HS-27A (cell line): ENCODE measurements around the gene MECR.

Experiments
- DNase-seq: peaks from one replicate; pipeline ENCODE4 v3.0.0-alpha.2; 2012; ENCODE audit warnings: low read depth, missing footprints

The MECR gene

DNA sequence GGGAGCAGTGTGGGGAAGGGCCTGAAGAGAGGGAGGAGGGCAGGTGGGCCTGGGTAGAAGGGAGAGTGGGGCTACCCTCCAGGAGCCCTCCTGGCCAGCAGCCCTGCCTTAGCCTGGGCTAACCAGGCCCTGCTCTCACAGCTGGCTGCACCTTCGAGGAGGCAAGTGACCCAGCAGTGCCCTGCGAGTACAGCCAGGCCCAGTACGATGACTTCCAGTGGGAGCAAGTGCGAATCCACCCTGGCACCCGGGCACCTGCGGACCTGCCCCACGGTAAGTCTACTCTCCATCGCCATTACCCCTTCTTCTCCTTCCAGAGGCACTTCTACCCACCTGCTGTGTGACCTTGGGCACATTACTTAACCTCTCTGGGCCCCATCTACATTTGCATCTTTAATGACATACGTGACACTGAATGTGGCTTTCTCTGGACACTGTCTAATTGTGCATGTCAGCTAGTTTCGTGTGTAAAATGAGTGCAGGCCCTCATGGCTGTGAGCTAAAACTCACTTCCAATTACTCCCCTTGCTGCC, 24.5 kb upstream of the MECR start:
- no peak for DNase-seq

- no peak for DNase-seq
Measured at GRCh38 chr1:29254346-29254745, 23.6 kb upstream of the MECR start.

DNA sequence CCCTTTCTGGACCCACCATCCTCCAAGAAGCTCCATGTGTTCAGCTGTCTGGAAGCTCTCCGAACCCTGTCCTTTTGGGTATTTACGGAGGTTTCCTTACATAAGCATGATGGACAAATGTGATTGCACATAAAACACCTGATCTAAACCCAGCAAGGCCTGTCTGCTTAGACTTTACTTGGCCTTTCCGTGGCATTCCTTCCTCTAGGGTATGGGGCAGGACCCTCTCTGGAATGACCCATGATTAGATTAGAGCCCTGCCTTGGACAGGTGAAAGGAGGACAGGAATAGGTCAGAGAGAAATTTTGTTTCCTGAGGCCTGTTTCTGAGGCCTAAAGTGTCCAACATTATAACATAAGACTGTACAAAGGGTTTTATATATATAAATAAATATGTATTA, 22.4 kb upstream of the MECR start:
- no peak for DNase-seq

DNA sequence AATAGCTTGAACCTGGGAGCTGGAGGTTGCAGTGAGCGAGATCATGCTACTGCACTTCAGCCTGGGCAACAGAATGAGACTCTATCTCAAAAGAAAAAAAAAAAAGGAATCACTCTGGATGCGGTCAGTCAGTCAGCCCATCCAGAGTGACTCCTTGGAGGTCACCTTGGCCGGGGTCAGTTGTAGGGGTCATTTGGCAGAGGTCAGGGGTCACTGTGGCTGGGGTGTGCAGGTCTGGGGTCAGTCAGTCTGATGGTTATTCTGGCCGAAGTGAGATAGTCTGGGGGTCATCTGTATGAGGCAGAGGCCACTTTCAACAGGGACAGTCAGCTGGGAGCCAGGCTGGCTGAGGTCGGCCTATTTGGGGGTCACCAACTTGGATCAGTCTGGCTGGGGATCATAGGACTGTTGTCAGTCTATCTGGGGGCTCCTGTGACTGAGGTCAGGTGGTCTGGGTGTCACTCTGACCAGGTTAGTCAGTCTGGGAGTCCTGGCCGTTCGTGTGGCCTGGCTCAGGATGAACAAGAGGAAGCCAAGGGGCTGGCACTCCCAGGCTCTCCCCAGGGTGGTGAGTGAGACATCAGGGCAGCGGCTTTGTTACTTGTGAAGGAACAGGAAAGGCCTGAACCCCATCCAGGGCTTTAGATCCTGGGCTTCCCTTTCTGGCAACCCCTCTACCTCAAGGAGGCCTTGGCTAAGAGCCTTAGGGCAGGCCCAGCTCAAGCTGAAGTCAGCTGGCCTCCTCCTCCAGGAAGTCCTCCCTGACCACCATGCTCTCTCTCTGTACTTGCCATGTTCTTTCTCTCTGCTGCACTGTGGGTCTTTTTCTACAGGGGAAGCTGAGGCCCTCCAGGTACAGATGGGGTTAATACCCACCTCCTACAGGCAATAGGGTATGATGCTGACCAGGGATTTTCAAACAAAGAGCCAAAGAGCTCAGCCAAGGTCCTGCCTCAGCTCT, 20.7 kb upstream of the MECR start:
- DNase-seq, result no peak

GRCh38 chr1:29249951-29250581, 19.3 kb upstream of the MECR start:
- DNase-seq, result no peak

DNA sequence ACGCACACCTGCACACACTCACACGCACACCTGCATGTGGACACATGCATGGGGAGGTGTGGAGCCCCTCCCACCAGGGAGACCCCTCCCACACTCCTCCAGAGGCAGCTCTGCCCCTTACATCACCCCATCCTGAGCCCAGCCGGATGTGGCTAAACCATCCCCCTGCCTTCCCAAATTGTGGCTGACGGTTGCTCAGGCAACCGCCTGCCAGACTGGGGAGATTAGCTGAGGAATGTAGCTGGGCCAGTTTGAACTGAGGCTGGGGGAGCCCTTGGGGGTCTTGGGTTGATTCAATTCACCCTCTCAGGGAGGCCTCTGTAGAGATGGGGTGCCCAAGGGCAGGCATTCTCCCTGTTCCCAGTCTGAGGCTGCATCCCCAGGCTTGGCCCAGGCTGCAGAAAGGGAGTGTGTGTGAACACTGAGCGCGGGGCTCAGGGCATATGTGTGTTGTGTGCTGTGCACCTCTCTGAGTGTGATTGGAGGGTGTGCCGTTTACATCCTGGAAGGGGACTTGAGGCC, 18.5 kb upstream of the MECR start:
- DNase-seq, result no peak

DNA sequence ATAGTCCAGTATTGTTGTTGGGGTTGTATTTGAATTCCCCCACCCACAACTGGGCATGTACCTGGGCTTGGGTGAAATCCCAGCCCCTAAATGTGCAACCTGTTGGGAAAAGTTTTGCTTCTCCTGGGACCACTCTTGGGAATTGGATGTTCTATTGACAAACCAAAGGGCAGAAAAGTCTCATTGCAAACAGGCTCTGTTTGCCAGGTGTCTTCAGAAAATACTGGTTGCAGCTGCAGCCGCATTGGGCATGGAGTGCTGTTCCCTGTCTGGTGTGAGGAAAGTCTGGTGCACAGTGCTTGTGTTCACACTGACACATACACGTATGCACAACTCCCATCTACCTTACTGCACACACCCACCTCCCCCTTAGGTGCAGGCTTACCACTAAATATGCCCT, 17.7 kb upstream of the MECR start:
- DNase-seq, result no peak

- no peak for DNase-seq
Measured at GRCh38 chr1:29247571-29248273, 17.0 kb upstream of the MECR start.

- no peak for DNase-seq
Measured at GRCh38 chr1:29247044-29247443, 16.3 kb upstream of the MECR start.

DNA sequence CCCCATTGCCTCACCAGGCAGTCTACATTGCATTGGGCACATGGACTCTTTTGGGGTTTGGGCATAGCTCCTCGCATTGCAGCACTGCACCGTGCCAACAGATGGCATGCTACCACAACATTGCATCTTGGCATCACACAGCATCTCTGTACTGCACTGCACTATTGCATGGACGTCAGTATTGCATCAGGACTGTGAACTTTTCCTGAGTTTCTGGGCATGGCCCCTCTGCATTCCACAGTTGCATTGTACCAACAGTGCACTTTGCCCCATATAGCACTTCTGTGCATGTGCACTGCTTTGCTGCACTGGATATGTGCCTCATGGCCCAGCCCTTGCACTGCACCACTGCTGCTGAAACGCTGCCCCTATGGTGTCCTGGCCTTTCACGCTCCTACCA, 15.1 kb upstream of the MECR start:
- no peak for DNase-seq

DNA sequence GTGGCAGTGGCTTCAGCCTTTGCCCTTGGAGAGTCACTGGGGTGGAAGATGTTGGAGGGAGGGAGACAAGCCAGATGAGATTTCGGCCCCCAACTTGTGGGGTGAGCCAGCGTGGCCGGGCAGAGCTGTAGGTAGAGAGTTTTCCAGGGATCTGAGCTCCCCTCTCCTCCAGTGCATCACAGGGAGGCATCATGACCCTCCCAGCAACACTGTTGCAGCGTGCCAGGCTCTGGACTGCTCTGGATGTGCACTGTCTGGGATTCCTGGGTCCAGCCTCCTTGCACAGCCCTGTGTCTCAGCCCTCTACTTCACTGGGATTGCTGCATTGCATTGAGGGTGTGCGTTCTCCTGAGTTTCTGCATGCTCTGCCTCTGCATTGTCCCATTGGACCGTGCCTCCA, 14.5 kb upstream of the MECR start:
- DNase-seq, result no peak

DNA sequence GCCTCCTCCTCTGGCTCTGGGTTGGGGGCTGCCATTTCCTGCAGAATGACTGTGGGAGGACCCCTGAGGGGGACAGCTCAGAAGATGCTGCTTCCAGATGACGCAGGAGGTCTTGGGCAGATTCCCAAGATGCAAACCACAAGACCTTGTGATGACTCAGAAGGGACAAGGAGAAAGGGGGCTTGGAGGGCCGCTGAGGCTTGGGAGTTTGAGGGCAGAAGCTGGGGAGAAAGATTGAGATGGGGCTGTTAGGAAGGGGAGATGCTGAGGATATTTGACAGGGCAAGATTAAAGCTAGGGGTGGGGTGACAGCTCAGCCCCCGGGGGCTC, 13.1 kb upstream of the MECR start:
- no peak for DNase-seq

- DNase-seq, result no peak
Measured at GRCh38 chr1:29243023-29243870, 12.5 kb upstream of the MECR start.

GRCh38 chr1:29240986-29241385, 10.3 kb upstream of the MECR start:
- DNase-seq, result no peak

GRCh38 chr1:29240400-29240837, 9.7 kb upstream of the MECR start:
- DNase-seq, result no peak

DNA sequence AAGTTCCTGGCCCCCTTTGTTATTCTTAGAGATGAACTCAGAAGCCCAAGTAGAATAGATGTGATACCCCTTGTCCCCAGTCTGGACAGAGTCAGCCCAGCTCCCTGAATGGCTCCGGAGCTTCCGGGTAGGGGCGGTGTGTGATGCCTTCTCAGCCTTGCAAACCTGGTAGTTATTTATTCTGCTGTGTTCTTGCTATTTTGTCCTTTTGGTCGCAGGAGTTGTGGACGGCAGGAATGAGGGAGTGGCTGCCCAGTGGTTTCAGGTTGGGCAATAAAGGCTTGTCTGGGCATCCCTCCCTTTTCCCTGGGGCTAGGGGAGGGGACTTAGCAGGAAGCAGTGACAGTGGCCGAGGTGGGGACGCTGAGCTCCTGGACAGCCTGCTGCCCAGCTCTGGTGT, 8.4 kb upstream of the MECR start:
- DNase-seq, result no peak

DNA sequence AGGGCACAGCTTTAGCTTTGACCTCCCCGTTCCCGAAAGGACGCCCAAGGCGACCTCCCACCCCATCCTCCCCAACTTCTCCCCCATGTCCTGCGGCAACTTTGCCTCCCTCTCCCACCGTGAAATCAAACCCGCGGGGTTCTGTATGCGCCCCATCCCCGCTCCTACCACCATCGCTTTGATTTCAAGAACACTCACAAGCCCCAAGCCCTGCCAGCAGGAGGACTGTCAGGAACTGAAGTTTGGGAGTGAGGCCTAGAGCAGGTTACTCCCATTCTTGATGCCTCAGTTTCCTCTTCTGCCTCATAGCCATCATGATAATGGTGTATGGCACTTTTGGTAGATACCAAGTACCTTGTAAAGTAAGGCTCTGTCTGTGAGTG, 7.9 kb upstream of the MECR start:
- no peak for DNase-seq

DNA sequence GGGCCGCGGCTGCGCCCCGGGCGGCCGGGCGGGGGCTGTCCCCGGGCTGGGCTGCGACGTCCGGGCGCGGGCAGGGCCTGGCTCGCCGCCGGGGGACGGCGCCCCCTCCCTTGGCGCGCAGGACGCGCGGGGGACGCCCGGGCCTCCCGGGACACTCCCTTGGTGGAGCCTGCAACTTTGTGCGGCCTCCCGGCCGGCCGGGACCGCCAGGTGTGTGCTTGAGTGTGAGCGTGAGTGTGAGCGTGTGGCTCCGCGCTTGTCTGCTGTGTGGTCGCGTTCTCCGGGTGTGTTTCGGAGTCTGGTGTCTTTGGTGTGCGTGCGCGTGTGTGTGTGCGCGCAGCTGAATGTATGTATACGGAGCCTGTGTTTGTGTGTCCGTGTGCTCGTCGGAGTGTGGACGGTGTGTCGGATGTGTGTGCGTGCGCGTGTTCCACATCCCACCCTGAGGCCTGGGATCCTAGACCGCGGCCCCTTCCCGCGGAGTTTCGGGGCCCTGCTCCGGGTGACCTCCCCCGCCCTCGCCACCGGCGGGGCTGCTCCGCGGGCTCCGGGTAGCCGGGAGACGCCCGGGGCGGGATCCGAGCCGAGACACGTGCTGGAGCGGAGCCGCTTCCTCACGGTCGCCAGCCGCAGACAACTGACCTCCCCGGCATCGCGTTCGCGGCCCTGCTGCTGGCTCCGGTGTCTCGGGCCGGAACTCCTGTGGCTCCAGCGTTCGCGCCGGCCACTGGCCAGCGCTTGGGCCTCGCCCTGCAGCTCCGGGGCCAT, 7.3 kb upstream of the MECR start:
- no peak for DNase-seq

DNA sequence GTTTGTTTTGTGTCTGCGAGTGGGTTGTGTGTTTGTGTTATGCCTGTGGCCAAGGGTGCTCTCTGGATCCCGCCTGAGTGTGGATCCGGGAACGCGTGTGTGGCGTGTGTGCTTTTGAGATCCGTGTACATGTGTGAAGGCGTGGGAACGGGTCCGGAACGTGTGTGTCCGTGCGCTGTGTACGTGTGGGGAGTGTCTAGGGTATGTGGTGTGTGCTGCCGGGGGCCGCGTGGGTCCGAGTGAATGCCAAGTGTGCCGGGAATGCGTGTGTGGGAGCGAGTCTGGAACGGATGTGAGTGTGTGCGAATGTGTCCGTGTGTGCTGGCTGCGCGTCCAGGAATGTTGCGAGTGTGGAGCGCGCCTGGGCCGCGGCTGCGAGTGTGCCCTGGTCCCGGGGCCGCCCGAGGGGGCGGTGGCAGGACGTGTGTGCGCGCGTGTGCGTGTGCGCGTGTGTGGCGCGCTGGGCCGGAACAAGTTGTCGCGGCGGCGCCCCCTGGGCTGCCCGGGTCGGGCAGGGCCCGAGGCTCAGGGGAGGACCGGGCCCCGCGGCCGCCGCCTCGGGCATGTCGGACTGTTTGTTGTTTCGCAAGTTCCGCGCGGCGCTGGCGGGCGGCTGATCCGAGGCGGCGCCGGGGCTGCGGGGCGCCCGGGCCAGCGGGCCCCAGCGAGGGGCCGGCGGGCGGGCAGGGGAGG, 6.5 kb upstream of the MECR start:
- DNase-seq, result no peak

- no peak for DNase-seq
Measured at GRCh38 chr1:29236712-29237128, 6.0 kb upstream of the MECR start.
